HG02840 (cell line): ENCODE measurements around the gene CHRM2.

Experiments used
- ATAC-seq: cut with Tn5 transposase; IDR thresholded peaks from one replicate; pipeline ENCODE4 v1.9.1; 2021; ENCODE audit warnings: mild to moderate bottlenecking, moderate library complexity, moderate number of reproducible peaks; ENCODE audit not compliant: unreplicated experiment, low FRiP score

CHRM2 gene

DNA sequence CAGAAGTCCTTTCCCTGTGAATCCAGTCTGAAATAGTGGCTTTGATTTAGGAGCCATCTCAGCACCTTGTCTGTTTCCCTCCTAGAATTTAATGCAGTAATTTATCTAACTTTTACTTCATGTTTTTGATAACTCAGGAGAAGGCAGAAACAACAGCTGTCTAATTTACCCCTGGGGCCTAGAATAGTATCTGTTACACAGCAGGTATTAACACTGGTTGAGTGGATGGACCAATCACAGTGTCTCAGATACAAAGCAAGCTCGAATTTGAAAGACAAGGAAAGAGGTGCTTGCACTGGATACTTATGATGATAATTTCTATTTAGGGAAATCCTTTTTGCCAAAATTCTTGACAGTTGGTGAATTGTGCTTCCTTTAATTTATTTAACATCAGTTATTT, 23.4 kb downstream of the CHRM2 start:
- ATAC-seq, result no peak

DNA sequence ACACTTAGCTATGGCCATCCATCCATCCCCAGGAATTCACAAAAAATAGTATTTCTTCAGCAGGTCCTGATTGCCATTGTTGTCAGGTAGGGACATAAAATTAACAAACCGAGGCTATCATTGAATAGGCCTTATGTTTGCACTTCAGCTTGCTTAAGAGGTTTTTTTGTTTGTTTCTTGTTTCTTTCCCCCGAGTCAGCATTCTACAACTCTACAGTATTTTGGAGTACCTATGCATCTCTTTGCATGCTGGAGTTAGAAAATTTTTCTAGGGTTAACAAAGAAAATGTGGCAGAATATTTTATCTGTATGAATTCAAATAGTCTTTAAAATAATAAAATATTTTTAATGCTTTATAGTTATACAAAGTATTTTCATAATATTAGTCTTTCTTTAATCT, 26.3 kb downstream of the CHRM2 start:
- no peak for ATAC-seq

GRCh38 chr7:136897676-136898075, 29.2 kb downstream of the CHRM2 start:
- no peak for ATAC-seq

DNA sequence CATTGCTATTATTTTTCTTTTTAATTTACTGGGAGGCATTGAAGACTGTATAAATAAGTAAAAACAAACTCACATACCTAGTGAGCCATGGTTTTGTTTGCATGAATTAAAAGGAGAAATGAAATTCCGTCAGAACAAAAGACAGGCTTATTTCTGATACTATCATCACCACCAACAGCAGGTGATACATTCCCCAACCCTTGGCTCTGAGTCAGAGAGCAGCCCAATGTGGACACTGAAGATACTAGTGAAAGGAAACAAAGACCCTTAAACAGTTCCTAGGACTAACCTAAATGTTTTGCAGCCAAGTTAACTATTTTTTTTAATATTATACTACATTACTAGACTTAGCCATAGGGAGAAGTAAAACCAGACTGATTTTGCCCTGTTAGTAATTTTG, 31.6 kb downstream of the CHRM2 start:
- ATAC-seq, result no peak

GRCh38 chr7:136910771-136911170, 42.3 kb downstream of the CHRM2 start:
- ATAC-seq, result no peak

GRCh38 chr7:136911344-136911743, 42.9 kb downstream of the CHRM2 start:
- no peak for ATAC-seq

GRCh38 chr7:136912339-136912738, 43.9 kb downstream of the CHRM2 start:
- no peak for ATAC-seq

GRCh38 chr7:136914016-136914415, 45.6 kb downstream of the CHRM2 start:
- no peak for ATAC-seq

DNA sequence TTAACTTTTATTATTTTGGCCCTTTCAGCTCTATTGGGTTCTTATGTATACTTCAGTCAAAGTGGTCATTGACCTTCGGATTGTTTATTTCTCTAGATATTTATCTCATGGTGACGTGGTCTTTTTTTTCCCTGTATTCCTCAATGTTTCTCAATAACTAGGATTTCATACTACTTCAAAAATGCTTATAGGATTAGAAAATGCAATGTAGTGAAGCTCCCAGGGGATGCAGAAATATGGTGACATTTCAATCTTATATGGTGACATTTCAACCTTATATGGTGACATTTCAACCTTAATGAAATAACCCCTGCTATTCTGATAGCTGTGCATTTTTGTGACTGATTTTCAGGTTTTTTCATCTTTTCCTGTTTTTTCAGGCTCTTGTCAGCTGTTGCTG, 51.4 kb downstream of the CHRM2 start:
- no peak for ATAC-seq

DNA sequence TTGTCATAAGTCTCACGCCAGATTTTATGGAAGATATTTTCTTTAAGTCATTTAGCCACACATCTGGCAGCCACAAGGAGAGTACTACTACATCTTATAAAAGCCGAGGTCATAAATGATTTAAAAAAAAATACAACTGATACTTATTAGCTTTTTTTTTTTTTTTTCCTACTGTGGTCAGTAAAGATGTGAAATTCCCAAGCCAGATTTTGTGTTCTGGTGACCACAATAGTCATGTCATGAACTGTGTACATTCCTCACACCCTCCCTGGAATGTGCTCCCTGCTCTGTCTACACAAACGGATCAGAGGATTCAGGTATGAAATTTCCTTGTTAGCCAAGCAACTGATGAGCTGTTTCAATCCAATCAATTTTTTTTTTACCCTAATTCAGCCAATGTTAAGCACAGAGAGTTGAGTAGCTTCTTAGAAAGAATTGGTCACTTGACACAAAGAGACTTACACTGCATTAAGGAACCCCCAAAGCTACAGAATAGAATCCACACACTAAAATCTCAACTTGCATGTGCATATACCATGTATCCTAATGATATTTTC, 54.7 kb downstream of the CHRM2 start:
- no peak for ATAC-seq

DNA sequence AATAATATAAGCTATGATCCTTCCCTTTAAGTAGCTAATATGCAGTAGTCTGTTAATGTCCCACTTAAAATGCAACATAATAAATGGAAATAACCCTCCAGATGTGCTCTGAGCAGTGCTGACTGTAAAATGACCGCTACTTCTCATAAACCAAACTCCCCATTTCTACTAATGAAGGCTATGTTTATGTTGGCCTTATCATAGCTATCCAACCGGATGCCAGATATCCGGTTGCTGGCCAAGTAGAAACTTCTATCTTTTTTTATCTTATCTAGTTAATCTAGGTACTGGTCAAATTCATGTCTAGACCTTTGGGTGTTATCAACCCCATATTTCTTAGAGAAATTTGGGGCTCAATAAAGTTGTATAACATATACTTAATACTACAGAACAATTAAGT, 56.6 kb downstream of the CHRM2 start:
- ATAC-seq, result no peak

DNA sequence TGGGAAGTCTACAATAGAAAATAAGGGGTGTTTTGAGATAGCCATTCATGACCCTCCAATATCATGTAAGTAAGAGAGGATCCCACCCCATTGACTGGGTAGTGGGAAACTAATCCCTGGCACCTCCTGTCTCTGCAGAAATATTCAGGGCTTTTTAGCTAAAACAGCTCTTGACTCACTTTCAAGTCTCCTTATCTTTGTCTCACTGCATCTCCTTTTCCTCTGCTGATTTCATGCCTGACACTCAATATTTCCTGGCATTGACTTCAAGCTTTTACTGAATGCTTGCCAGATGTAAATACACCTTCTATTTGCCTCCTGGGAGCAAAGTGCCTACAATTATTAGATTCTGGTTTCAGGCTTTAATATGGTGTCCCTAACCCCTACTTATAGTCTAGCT, 57.1 kb downstream of the CHRM2 start:
- no peak for ATAC-seq

- no peak for ATAC-seq
These were observed 62.9 kb downstream of the CHRM2 start for GRCh38 chr7:136931169-136931867.

DNA sequence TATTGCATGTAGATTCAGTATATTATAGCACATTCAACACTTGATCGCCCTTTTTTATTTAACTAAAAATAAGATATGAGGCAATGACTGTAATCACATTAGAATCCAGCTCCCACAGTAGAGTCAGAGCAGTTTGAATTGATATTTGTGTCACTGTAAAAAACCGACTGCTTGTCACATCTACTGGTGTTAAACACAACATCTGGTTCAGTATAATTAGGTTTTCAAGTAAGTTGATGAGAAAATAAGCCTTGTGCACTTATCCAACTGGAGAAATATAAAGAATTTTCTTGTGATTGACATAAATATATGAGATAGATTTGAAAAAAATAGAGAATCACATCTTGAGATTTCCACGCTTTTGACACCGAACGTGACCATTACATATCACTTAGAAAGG, 69.0 kb downstream of the CHRM2 start:
- ATAC-seq, result no peak

- no peak for ATAC-seq
These were observed 70.0 kb downstream of the CHRM2 start for GRCh38 chr7:136938476-136938875.

- ATAC-seq, result no peak
These were observed 71.7 kb downstream of the CHRM2 start for GRCh38 chr7:136940122-136940521.

DNA sequence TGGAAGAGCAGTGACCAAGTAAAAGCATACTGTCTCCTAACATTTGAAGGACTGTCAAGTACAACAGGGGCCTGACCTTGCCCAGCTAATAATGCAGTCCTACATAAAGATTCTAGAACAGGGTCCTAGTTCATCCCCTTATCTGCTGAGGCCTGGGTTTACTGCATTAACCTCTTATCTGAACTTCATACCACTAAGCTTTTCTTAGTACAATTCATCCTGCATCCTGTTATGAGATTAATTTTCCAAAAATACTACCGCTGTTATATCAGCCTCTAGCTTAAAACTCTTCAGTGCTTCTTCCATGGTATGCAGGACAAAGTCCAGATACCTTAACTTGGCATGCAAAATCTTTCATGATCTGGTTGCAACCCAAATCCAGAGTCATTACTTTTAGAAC, 72.5 kb downstream of the CHRM2 start:
- no peak for ATAC-seq

- no peak for ATAC-seq
These were observed 73.4 kb downstream of the CHRM2 start for GRCh38 chr7:136941816-136942215.

DNA sequence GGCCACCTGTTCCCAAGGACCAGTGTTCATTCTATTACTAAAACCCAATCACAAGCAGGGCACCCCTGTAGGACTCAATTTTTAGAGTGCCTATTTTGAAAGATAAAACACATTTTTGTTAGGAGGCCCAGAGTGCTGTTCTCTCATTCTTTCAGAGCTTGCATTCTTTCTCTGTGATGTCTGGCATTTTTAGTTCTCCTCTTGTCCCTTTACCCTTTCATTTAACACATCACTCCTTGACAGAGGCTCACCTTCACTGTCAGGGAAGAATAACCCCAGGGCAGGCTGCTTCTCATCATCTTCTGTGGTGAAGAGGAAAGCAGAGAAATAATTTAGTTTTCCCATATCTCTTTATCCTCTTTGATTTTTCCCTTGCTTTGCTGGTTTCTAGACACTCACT, 73.9 kb downstream of the CHRM2 start:
- no peak for ATAC-seq

- ATAC-seq, result no peak
These were observed 74.5 kb downstream of the CHRM2 start for GRCh38 chr7:136942994-136943393.

GRCh38 chr7:136947347-136947746, 78.9 kb downstream of the CHRM2 start:
- ATAC-seq, result no peak

- no peak for ATAC-seq
These were observed 81.9 kb downstream of the CHRM2 start for GRCh38 chr7:136950331-136950730.

DNA sequence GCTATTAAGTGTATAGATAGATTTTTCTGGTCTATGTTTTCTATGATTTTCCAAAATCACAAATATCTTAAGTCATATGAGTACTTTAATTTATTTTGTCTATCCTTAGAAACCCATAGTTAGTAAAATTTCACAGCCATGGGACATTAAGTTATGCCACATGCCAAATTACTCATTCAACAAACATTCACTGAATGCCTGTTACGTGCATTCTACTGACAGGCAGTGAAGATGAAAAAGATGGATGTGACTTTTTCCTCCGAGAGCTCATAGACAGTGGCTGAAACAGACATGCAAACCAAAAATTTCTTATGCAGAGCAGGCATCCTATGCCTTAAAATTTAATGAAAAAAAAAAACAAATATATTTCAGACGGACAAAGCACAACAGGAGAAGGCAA, 84.9 kb downstream of the CHRM2 start:
- ATAC-seq, result no peak
